VCaP (cell line): ENCODE data around the gene ZFYVE26.

Experiments
- H3K27ac ChIP-seq: fragments of 450-650 bp; 2 replicates; pipeline ENCODE4 v1.5.1; 2017
- TF ChIP-seq, protein P1 (sequence below): fragments of 450-650 bp; conservative IDR thresholded peaks from 2 replicates; pipeline ENCODE4 v1.5.1; 2017; ENCODE audit warnings: mild to moderate bottlenecking, moderate library complexity

The ZFYVE26 gene

DNA sequence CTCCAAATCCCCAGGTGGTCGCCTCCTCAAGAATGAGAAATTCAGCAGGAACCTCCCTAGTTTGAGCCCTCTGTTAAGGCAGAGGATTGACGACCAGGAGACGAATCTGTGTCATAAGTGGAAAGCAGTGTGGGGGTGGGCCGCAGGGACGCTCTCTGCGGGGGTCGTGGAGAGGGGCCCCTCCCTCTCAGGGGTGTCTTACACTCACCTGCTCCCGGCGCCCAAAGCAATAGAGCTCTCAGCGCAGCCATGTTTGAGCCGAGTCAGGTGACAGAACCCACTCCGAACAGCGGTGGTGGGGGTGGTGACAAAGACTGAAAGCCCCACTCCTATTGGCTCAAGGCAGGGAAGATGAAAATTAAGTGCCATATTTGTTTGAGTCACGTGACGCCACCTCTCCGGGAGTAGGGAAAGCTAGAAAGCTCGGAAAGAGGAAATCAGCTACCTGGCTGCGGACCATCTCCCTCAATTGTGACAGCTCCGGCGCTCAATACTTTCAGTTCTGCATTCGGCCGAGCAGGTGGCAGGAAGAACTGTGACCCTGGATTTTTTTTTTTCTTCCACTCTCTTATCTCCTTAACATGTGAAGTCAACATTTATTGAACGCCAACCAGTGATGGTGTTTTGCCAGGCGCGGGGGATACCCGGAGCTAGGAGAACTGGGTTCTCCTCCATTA is at the start of gene ZFYVE26:
Gene ZFYVE26, minus strand, starts transcription at position 265 of the 677 bp plus-strand sequence. CDS start 627 bp downstream, outside the sequence.
- TF ChIP-seq, protein P1, sequence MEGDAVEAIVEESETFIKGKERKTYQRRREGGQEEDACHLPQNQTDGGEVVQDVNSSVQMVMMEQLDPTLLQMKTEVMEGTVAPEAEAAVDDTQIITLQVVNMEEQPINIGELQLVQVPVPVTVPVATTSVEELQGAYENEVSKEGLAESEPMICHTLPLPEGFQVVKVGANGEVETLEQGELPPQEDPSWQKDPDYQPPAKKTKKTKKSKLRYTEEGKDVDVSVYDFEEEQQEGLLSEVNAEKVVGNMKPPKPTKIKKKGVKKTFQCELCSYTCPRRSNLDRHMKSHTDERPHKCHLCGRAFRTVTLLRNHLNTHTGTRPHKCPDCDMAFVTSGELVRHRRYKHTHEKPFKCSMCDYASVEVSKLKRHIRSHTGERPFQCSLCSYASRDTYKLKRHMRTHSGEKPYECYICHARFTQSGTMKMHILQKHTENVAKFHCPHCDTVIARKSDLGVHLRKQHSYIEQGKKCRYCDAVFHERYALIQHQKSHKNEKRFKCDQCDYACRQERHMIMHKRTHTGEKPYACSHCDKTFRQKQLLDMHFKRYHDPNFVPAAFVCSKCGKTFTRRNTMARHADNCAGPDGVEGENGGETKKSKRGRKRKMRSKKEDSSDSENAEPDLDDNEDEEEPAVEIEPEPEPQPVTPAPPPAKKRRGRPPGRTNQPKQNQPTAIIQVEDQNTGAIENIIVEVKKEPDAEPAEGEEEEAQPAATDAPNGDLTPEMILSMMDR: no peak
- peak within 1 kb of the TSS; percentile 81 for H3K27ac ChIP-seq

DNA sequence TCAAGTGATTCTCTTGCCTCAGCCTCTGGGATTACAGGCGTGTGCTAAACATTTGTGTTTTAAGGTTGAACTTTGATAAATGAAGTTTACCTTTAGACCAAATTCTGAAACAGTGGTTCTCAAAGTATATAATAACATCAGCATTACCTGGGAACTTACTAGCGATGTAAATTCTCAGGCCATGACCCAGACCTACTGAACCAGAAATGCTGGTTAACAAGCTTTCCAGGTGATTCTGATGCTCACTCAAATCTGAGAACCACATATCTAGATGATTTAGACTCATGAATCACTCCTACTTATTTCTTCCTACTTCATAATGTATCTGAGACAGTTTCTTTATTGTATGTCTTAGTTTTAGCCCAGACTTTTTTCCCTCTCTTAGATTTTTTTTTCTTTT is 46.8 kb upstream of the ZFYVE26 start:
- TF ChIP-seq, protein P1: no peak
- no peak overlapping the region for H3K27ac ChIP-seq

DNA sequence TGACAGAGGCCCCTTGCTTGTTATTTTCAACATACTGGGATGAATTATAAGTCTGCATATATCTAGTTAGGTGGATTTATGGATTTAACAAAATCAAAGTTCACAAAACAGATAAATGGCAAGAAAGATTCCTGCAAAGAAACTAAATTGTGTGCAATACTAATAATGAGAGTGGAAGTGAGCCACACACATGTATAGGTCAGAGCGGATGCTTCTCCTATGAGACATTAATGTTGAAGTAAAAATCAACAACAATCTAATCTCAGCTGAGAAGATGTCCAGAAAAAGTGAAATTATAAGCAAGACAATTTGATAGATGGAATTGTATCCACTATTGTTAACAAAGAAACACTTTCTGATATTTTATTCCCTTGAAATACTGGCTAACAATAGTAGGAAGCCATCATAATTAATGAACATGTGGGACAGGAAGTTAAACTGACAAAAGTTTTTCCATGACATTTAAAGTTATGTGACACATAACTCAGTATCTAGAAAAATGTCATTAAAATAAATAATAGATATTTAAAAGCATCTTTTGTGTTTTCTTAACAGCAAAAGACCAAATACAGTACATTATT is 42.9 kb upstream of the ZFYVE26 start:
- TF ChIP-seq, protein P1: no peak
- no peak overlapping the region; the same call in 1 of the 2 replicates for H3K27ac ChIP-seq

DNA sequence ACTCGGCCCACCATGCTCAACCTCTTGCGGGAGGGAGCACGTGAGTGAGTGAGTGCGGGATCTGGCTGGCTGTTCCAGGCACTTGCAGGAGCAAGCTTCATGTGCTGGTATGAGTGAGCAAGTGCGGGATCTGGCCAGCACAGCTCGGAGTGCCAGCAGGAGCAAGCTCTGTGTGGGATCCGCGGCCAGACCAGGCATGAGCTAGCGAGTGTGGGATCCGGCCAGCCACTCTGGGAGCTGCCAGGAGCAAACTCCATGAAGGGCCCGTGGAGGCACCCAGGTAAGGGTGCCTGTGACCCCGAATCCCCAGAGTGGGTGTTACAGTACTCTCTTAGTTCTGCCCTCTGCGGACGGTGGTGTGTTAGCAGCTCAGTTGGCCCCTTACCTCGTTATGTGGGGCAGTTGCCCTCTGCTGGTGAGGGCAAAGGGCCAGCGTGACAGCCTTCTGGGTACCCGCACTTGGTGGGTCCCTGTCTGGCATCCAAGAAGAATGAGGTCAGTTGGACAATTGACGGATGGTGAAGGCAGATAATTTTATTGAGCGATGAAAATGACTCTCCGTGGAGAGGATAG is 41.5 kb upstream of the ZFYVE26 start:
- peak overlapping the region; percentile 97 for H3K27ac ChIP-seq
- TF ChIP-seq, protein P1: no peak

DNA sequence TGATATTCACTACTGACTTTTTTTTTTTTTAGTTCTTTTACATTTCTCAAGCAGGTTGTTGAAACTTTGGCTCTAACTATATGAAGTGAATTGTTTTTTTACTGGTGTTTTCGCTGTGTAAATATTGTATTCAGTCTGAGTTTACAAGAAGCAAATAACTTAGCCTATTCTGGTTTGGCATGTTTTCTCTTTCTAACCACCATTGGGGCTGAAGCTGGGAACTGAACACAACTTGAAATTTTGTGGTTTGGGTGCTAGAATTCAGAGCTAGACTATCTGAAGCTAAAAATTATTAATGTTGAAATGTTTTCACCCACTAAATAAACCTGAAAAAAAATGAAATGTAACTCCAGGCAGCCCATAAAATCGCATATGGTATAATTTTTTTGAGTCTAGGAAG is 40.4 kb upstream of the ZFYVE26 start:
- peak overlapping the region; percentile 97 for H3K27ac ChIP-seq
- TF ChIP-seq, protein P1: no peak

DNA sequence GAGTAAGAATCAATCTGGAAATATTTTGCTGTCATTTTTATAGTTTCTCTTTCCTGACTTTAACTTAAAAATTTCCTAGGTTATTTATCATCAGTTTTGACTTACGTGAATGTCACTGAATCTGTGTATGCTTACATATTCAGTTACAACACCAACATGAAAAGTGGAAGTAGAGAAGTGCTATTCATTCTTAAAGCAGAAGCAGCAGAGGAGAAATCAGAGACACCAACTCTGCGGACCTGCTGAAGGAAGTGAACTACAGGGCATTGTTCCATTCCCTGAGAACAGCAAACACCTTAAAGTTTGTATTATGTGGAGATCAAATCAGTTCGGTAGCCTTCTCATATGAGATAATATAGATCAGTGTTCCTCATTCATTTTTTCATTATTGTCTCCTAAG is 37.3 kb upstream of the ZFYVE26 start:
- TF ChIP-seq, protein P1: no peak
- H3K27ac ChIP-seq: peak overlapping the region; percentile 97

DNA sequence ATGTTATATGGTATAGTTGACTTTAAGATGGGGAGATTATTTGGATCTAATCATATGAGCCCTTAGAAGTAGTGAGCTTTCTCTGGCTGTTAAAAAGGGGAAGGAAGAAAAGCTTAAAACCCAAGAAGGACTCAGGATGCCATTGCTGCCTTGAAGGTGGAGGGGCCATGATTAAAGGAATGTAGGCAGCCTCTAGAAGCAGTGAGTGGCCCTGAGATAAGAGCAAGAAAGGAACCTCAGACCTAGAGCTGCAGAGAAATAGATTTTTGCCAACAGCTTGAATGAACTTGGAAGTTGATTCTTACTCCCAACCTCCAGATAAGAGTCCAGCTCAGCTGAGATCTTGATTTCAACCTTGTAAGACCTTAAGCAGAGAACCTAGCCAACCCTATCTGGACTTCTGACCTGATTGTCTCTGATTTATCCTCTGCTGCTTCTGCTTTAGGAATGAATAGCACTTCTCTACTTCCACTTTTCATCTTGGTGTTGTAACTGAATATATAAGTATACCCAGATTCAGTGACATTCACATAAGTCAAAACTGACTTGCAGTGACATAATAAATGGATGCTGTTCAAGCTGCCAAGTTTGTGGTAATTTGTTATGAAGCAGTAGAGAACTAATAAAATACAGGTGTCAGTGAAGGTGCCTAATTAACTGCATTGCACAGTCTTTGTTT is 36.7 kb upstream of the ZFYVE26 start:
- H3K27ac ChIP-seq: peak overlapping the region; percentile 97
- TF ChIP-seq, protein P1: no peak
